T47D (cell line): ENCODE data around the gene LHFPL6.

Source experiments
- DNase-seq, 2 experiments: peaks; one replicate each; pipeline versions ENCODE4 v3.0.0 to v3.0.0-alpha.2; 2011 to 2012; ENCODE audit warnings: low read depth in 1 of 2, low spot score in 1 of 2
- JUND ChIP-seq: IDR thresholded peaks from 2 replicates; pipeline ENCODE4 v1.6.1; 2012; ENCODE audit warnings: low read depth
- in situ Hi-C: cut with HindIII; loops from 2 replicates; pipeline ENCODE4 v1.10.0; 2016; ENCODE audit warnings: low sequenced_read_pairs, low pct_unique_long_range_greater_than_20kb

The LHFPL6 gene

DNA sequence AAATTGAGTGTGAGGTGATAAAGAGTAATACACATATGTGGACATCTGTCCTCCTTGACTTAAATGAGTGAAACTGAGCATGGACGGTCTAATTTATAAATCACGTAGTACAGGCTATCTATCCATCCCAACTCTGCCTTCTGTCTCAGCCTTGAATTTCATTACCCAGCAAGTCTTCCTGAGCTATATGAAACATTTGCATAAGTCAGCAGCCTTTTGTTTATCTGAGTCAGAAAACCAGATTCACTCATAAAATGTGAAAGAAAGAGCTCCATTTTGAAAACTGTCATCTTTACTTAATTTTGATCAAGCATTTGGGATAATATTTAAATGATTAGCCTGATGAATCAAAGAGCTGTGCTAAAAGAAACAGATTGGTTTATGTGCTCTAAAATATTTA lies 197.9 kb downstream of the LHFPL6 start:
- in situ Hi-C loops = no loop called here
- TF ChIP-seq JUND = no peak

DNA sequence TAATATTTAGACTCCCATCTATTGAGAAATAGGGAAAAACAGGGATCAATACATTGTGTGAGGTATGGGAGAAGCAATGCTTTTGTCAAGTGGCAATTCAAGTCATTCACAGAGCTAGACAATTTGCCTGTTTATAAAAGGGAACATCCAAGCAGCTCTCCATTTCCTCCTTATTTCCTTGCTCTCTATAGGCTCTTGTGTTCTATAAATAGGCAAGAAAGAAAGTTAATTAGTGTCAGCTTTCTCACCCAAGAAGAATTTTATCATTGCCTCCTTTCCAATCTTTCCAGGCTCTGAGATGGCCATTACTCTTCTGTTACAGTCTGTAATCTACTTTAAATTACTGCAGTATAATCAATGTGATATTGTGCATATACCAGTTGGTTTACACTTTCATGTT lies 199.9 kb downstream of the LHFPL6 start:
- TF ChIP-seq JUND = no peak
- DNase-seq = no peak
- in situ Hi-C loops = no loop called here

More for the DNA sequence above, 197.9 kb downstream of the LHFPL6 start:
- DNase-seq = no peak

DNA sequence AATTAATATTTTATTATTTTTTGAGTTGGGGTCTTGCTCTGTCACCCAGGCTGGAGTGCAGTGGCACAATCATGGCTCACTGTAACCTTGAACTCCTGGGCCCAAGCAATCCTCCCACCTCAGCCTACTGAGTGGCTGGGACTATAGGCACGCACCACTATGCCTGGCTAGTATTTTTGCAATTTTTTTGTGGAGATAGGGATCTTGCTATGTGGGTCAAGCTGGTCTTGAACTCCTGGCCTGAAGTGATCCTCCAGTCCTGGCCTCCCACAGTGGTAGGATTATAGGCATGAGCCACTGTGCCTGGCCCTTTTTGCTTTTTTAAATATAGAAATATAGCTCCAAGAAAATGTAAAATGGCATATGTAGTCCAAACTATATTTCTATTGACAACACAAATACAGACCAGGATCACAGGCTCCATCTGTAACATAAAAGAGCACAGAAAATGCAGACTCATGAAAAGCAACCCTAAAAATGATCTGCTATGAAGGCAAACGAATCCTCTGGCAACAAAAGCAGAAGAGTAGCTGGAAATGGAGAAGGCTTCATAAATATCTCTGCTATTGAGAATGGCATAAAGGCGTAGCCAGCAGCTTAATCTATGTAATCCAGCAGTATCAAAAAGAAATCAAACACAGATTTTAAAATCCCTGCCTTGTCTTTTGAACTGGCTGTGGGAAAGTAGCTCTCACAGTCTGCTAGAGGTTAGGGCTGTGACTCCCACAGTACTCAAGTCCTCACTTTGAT lies 200.6 kb downstream of the LHFPL6 start:
- DNase-seq = no peak
- no peak for TF ChIP-seq JUND
- in situ Hi-C loops = no loop called here

DNA sequence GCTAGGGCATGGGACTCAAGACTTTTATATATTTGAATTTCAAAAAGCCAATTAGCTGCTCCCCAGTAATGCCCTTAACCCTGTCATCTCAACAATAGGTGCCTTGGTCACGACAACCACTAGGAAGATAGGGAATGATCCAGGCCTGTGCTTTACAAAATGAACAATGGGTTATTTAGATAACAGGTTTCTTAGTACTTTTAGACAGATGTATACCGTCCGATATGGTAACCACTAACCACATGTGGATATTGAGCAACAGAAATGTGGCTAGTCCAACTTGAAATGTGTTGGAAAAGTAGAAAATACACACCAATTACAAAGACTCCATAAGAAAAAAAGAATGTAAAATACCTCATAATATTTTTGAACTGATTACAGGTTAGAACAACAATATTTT lies 201.2 kb downstream of the LHFPL6 start:
- no peak for DNase-seq
- in situ Hi-C loops = no loop called here
- no peak for TF ChIP-seq JUND

DNA sequence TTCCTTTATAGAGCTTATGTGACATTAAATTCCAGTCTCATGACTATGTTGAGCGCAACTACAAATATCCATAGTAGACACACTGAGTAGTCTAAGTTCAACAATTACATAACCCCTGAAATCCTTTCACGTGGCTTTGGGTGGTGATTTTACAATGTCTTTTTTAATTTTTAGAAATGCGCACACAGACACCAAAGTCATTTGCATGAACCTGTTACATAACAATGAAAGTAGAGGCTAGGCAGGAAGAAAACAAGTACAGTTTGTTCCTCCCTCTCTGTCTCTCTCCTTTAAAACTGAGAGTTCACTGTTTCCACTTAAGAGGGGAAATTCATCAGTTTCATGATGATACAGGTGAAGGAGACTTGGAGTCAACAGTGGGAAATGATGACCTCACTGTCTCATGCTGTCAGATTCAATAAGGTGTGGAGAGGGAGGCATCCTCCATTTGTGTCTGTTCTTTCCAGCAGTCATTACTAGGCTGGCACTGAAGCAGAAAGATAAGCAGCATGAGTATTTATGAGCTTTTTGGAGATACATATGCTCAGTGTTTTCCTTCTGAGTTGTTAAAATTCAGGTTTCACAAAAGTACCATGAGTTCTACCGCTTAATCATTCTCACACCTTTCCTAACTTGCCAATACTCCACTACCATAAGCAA lies 201.8 kb downstream of the LHFPL6 start:
- no peak for DNase-seq
- TF ChIP-seq JUND = no peak
- in situ Hi-C loops = no loop called here

DNA sequence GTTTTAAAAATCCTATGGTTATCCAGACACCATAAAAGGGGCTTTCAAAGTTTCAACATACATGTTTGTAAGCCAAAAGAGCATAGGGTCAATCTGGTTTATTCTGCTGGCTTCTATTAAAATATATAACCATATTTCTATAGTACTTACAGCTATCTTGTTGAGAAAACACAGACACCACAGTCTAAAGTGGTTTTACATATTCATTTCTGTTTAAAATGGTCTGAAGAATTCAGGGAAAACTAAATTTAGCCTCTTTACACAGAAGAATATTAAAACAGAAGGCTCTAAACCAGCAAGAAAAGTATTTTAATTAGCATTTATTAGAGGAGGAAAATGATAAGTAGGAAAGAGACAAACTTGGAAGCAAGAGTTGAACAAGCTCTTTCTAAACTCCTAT lies 203.9 kb downstream of the LHFPL6 start:
- no peak for TF ChIP-seq JUND
- DNase-seq = no peak
- in situ Hi-C loops = no loop called here

DNA sequence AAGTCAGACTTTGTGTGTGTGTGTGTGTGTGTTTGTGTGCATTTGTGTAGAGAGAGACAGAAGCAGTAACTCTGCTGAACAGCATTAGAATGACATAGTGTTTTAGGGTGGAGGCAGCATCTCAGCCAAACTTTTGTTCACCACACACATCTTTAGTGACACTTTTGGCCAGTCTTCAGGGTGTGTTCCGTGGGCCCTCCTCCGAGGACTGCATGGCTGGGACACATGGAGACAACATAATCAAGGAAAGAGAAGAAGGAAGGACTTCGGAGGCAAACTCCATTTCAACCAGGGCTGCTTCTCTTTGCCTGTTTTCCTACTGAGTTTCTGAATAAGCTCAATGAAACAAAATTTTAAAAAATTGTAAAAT lies 205.1 kb downstream of the LHFPL6 start:
- in situ Hi-C loops = no loop called here
- TF ChIP-seq JUND = no peak
- DNase-seq = no peak

DNA sequence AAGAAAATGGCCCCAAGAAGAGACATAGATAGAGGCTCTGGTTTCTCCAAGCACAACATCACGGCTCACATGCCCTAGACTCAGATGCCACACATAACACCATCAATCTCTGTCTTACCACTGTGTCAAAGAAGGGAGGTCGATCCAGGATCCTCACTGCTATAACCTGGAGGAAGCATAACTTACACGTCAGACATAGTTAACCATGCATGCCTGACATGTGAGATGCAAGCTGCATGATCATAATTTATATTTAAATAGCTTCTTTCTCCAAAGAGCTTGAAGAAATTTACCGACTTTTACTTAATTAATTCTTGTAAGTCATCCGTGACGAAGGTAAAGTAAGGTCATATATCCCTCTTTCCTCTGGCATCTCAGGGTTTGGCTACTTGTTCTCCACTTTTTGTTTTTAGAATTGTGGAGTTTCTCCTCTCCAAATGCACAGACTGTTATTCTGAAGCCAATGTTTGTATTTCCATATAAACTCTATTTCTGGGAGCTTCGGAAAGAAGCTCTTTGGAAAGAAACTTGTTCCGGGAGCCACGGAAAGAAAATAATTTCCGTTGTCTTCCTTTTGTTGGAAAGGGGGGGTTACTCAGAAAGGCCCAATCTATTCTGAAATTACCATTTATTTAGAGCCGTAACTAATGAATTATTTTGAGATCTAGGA lies 205.6 kb downstream of the LHFPL6 start:
- in situ Hi-C loops = no loop called here
- TF ChIP-seq JUND = no peak
- DNase-seq = no peak

DNA sequence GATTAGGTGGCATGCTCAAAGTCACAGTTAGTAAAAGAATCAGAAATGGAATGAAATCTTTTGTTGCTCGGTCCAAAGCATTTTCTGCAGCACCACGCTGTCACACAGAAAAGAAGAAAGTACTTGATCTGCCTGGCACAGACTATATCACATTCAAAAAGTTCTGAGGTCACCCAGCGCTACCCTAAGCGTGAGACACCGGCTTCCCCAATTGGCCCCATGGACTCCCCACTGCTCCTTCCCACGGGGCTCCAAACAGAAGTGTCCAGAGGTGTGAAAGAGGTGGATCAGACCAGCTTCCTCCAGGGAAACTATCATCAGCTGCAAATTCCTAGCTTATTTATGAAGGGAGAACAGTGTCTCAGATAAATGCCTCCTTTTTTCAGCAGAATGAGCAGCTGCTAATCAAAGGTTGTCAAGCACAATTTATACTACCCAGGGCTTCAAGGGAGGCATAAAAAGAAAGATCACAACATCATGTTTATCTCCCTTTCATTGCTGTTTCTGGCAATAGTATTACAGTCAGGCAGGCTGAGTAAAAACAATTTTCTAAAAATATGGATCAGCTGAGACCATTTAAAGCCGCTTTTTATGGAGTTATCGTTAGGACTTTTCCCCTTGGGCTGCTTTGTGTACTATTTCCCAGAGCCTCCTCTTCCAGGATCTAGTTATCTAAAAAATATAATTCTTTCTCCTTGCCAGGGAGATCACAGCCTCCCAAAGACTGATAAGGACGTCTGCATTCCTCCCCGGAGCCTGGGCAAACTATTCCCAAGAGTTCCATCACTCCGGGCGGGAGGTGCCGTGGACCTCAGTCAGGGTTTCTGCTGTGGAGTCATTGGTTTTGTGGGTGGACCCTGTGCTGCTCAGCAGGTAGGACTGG lies 208.0 kb downstream of the LHFPL6 start:
- in situ Hi-C loops = no loop called here
- DNase-seq = no peak
- TF ChIP-seq JUND = no peak

DNA sequence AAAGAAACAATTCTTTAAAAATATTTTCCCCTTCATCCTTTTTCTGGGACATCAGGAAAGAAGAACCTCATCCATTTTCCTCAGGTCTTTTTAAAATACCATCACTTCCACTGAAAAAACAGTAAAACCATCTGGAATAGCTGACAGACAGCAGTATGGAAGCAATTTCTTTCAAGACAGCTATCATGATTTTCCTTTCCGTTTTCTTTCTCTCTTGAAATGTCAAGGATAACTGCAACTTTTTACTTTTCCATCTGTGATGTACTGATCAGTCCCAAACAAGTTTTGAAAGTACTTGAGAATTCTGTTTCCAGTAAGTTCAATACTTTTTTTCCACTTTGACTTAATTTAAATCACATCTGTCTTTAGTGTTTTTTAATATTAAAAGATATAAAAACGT lies 211.2 kb downstream of the LHFPL6 start:
- no peak for DNase-seq
- in situ Hi-C loops = no loop called here
- no peak for TF ChIP-seq JUND

DNA sequence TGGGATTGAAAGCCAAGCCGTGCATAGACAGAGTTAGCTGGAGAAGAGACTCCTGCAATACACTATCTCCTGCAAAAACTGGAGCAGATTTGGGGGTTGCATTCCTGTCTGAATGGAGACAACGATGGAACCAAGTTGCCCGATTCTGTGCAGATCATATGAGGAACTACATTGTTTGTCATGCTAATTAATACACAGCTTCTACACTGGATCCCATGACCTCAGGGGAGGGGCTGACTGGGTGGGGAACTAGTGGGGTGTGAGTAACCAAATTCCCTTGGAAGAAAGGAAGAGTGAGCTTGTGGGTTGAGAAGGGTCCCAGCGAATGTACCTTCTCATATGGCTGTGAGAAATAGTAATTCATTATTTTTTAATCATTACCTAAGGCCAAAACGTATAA lies 214.0 kb downstream of the LHFPL6 start:
- in situ Hi-C loops = no loop called here
- DNase-seq = no peak
- TF ChIP-seq JUND = no peak

DNA sequence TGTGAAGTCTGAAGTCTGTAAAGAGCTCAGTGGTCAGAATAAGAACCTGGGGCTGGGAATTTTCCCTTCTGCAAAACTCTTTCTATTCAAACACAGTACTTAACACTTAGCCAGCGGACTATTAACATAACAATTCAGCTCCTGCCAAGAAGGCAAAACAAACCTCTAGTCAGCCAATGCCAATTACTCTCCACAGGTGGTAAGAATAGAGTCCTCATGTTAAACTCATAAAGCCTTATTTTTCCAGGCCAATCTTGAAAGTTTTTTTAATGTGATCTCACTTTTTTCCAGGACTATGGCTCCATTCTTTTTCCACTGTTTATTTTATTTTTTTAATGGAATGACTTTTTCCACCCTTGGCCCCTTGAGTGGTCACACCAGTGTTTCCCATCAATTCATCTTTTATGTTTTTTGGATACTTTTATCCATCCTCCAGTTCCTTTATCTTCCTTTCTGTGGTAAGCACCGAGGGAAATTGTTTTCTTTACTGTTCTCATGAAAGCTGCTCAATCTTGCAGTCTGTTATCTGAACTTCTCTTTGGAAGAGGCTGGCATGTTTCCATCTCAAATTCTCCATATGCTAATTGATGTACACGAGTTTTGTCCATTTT lies 217.3 kb downstream of the LHFPL6 start:
- in situ Hi-C loops = no loop called here
- DNase-seq = no peak
- TF ChIP-seq JUND = no peak
